Measurements from ENCODE around the gene ASIC2. TPM values are rescaled to one million over a fixed set of nuclear protein-coding genes. Genes with fewer than 3 reads are reported as not detected.

Gene ASIC2
- total RNA-seq, 1 experiment from 2014 or later: 0.74 TPM

DNA sequence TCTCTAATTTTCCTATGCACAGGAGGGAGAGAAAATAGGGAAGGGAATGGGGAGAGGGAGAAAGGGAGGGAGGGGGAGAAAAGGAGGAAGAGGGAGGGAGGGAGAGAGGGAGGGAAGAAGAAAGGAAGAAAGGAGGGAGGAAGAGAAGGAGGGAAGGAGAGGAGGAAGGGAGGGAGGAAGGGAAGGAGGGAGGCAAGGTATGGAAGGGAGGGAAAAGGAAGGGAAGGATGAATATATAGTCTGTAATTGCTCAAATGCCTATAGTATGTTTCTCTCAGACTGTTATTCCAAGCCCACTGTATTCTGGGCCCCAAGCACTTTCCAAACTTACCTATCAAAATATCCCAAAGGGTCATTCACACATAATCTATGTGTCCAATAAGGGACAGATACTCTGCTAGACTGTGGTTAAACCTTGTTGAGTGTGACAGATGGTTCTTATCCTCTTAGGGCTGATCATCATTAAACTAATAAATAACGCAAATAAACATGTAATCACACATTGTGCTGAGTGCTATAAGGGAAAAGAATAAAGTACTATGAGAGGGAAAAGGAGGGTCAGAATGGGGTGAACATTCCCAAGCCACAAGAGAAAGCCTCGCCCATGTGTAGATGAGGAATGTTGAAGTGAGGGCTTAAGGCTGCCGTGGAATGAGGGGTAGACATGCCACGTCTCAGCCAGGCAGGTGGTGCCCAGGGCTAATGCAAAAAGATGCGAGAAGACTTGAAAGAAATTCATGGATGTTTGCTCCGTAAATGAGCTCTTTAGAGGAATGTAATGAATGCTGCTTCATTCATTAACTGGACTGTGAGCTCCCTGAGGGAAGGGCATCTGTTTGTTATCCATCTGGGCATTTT is 30.6 kb downstream of the ASIC2 start:
- H3K18ac ChIP-seq (ENCODE audit: insufficient read length, low read depth, low read length): no peak overlapping the region
- peaks cover 35% of the 10 kb centered on the region for H3K27me3 Mint-ChIP-seq (ENCODE audit: low read depth)
- no peak overlapping the region for H3K27ac ChIP-seq (ENCODE audit: insufficient read length, low read depth, low read length)
- no peak overlapping the region for H3T11ph ChIP-seq (ENCODE audit: low read length)
- WGBS (ENCODE audit: extremely low coverage, insufficient read length, low lambda C conversion rate): no CpG with 5 or more reads among the region's 6 CpGs
- H3K27ac Mint-ChIP-seq: peak overlapping the region in 1 of 3 experiments; percentile 27; a peak in 1 of 7 replicates
- H3K4me2 ChIP-seq (ENCODE audit: insufficient read depth, insufficient read length, low read length): no peak overlapping the region
- peaks cover 12 to 26% of the 10 kb centered on the region in 2 experiments for H3K4me1 Mint-ChIP-seq
- no peak overlapping the region for H2BK12ac ChIP-seq (ENCODE audit: insufficient read length, low read depth, low read length)
- H3K56ac ChIP-seq (ENCODE audit: insufficient read length, low read depth, low read length): no peak overlapping the region
- H2BK120ac ChIP-seq (ENCODE audit: low read depth, low read length, poor library complexity, severe bottlenecking): no peak overlapping the region
- H3K27me3 ChIP-seq (ENCODE audit: insufficient read depth, low read length): no peaks in the 10 kb centered on the region
- H3K4me1 ChIP-seq (ENCODE audit: insufficient read depth, low read length): no peaks in the 10 kb centered on the region
- no peak overlapping the region for H2BK5ac ChIP-seq (ENCODE audit: insufficient read length, low read length)
- DNase-seq: no peak
- no peaks in the 10 kb centered on the region for H3K23me2 ChIP-seq (ENCODE audit: insufficient read length, low read depth, low read length, poor library complexity, severe bottlenecking)
- H3K9me3 ChIP-seq (ENCODE audit: control insufficient read depth, low read depth, low read length): no peaks in the 10 kb centered on the region
- no peak overlapping the region for H3K4ac ChIP-seq (ENCODE audit: low read depth, low read length)
- H4K5ac ChIP-seq (ENCODE audit: insufficient read length, low read depth, low read length): no peak overlapping the region
- H3K9me3 Mint-ChIP-seq: no peaks in the 10 kb centered on the region
- H3K4me3 Mint-ChIP-seq: no peak overlapping the region
- no peak overlapping the region for H3K14ac ChIP-seq (ENCODE audit: insufficient read depth, low read length)
- no peak overlapping the region for H3K9ac ChIP-seq (ENCODE audit: extremely low read depth, insufficient read length, low read length)
- H2BK20ac ChIP-seq (ENCODE audit: low read depth, low read length, poor library complexity, severe bottlenecking): no peak overlapping the region
- peaks cover 3% of the 10 kb centered on the region for H4K20me1 ChIP-seq (ENCODE audit: control insufficient read depth, insufficient read depth, insufficient read length)
- H3K23ac ChIP-seq (ENCODE audit: insufficient read length, low read depth, low read length): no peak overlapping the region
- no peak overlapping the region for H2AK5ac ChIP-seq (ENCODE audit: insufficient read length, low read length)
- H2AFZ ChIP-seq (ENCODE audit: low read length): no peak overlapping the region
- no peaks in the 10 kb centered on the region for H3K79me2 ChIP-seq (ENCODE audit: insufficient read depth, low read length)
- H4K8ac ChIP-seq (replicated peaks; ENCODE audit: insufficient read length, low read depth, low read length): no peak overlapping the region
- no peaks in the 10 kb centered on the region for H3K36me3 Mint-ChIP-seq (ENCODE audit: insufficient read depth in 1 of 3, low read depth in 3 of 3)
- TF ChIP-seq, protein P1, sequence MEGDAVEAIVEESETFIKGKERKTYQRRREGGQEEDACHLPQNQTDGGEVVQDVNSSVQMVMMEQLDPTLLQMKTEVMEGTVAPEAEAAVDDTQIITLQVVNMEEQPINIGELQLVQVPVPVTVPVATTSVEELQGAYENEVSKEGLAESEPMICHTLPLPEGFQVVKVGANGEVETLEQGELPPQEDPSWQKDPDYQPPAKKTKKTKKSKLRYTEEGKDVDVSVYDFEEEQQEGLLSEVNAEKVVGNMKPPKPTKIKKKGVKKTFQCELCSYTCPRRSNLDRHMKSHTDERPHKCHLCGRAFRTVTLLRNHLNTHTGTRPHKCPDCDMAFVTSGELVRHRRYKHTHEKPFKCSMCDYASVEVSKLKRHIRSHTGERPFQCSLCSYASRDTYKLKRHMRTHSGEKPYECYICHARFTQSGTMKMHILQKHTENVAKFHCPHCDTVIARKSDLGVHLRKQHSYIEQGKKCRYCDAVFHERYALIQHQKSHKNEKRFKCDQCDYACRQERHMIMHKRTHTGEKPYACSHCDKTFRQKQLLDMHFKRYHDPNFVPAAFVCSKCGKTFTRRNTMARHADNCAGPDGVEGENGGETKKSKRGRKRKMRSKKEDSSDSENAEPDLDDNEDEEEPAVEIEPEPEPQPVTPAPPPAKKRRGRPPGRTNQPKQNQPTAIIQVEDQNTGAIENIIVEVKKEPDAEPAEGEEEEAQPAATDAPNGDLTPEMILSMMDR (conservative IDR thresholded peaks at IDR 0.05): no peak
- no peaks in the 10 kb centered on the region for H3K79me1 ChIP-seq (ENCODE audit: insufficient read depth, low read depth, low read length, poor library complexity, severe bottlenecking)
- no peak overlapping the region for H4K91ac ChIP-seq (ENCODE audit: insufficient read length, low read depth, low read length)
- no peak overlapping the region for H2BK15ac ChIP-seq (ENCODE audit: low read depth, low read length)

Data from H9 (cell line).